ENCODE data around the gene TUBG2. TPM values are rescaled to one million over a fixed set of nuclear protein-coding genes. Genes with fewer than 3 reads are reported as not detected.

TUBG2 gene
- total and polyA plus RNA-seq, 2 of the 8 experiments (the other 6 are each of a cell fraction or from before 2014, with no cell fraction given) = 14.8 to 16.6 TPM

DNA sequence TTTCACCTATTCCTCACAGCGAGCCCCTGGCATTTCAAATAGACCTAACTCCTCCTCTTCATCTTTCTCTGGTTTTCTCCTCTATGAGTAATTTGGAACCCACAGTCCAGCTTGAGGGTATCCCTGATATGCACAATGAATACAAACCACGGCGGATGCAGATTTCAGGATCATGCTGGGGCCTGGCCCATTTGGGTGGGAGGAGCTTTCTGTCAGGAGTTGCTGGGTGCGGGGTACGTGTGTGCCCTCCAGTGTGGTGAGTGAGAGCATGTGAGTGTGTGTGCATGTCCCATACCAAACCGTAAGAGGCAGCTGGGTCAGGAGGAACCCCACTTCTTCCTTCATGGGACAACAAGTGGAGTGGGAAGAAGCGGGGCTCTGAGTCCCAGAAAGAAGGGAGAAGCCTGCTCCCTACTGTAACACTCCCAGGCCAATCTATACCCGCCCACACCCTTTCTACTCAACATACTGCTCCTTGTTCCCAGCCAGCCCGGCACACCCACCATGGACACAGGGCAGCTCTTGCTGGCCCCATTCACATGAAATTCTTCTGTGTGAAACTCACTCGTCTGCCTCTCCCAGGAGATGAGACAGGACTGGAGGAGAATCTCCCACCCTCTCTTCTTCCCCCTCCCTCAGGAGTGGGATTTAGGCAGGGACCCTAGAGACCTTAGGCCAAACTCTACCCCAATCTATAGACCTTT, 41.7 kb downstream of the TUBG2 start:
- TF ChIP-seq TBP (IDR thresholded peaks at IDR 0.05; ENCODE audit: low read depth, low read length) = no peak
- no peak for TF ChIP-seq PHF8 (conservative IDR thresholded peaks at IDR 0.05; ENCODE audit: low read depth, low read length)
- TF ChIP-seq, protein P1, sequence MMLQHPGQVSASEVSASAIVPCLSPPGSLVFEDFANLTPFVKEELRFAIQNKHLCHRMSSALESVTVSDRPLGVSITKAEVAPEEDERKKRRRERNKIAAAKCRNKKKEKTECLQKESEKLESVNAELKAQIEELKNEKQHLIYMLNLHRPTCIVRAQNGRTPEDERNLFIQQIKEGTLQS (IDR thresholded peaks at IDR 0.05; ENCODE audit: insufficient read depth, low read depth, low read length) = no peak
- no peak overlapping the region for H3K27ac ChIP-seq (ENCODE audit: low read depth, low read length)
- H3K27me3 ChIP-seq (replicated peaks in 1 of 4; ENCODE audit: control insufficient read depth in 3 of 4, extremely low read depth in 1 of 4, insufficient read depth in 3 of 4, low read length in 3 of 4) = no peaks in the 10 kb centered on the region
- H3K36me3 ChIP-seq (ENCODE audit: control insufficient read depth in 2 of 4, insufficient read depth in 4 of 4, low read length in 3 of 4) = peaks cover 0 to 29% (median 14%) of the 10 kb centered on the region in 4 experiments; a peak in 7 of 8 replicates
- H2BK120ac ChIP-seq (replicated peaks; ENCODE audit: low read depth, low read length) = no peak overlapping the region
- CTCF ChIA-PET (ENCODE audit: partially characterized antibody) = interaction anchor here (1.2 to 2.2 kb wide), 4 partner anchors 9 to 122 kb away, joined by 4 to 7 read pairs (median 5); no protein-coding TSS in a partner anchor
- no peak overlapping the region for H3K56ac ChIP-seq (replicated peaks; ENCODE audit: insufficient read length, low read depth, low read length)
- H4K5ac ChIP-seq (ENCODE audit: insufficient read length, low read depth, low read length) = no peak overlapping the region
- H3K4me2 ChIP-seq (ENCODE audit: insufficient read depth in 1 of 2, low read depth in 2 of 2, low read length in 2 of 2) = no peak overlapping the region
- H4K20me1 ChIP-seq (replicated peaks in 1 of 2; ENCODE audit: control insufficient read depth in 1 of 2, insufficient read depth in 2 of 2, low read length in 2 of 2) = peaks cover 0 to 3% of the 10 kb centered on the region in 2 experiments
- no peak overlapping the region for H4K8ac ChIP-seq (ENCODE audit: extremely low read depth, insufficient read depth, low read length)
- H3K79me1 ChIP-seq (ENCODE audit: low read depth, low read length) = no peaks in the 10 kb centered on the region
- no peak overlapping the region for H2AFZ ChIP-seq (ENCODE audit: low read length)
- H3K4ac ChIP-seq (replicated peaks; ENCODE audit: insufficient read length, low read depth, low read length) = no peak overlapping the region
- FAIRE-seq = no peak
- H3K4me3 ChIP-seq (ENCODE audit: extremely low read depth in 1 of 4, insufficient read depth in 2 of 4, low read depth in 3 of 4, low read length in 4 of 4) = no peak overlapping the region
- H3K18ac ChIP-seq (ENCODE audit: extremely low read depth, low read length) = no peak overlapping the region
- no peak overlapping the region for H3K9ac ChIP-seq (replicated peaks in 1 of 4; ENCODE audit: extremely low read depth in 1 of 4, low read depth in 3 of 4, low read length in 3 of 4)
- H2BK20ac ChIP-seq (ENCODE audit: low read length) = no peak overlapping the region
- H4K91ac ChIP-seq (replicated peaks; ENCODE audit: insufficient read length, low read length) = no peak overlapping the region
- H3K23me2 ChIP-seq (ENCODE audit: low read depth, low read length) = no peaks in the 10 kb centered on the region; the same call in 1 of the 2 replicates
- no peak overlapping the region for H2BK5ac ChIP-seq (ENCODE audit: low read depth, low read length)
- H2BK12ac ChIP-seq (ENCODE audit: low read depth, low read length) = no peak overlapping the region
- no peak for DNase-seq (ENCODE audit: low read depth in 1 of 2, low spot score in 2 of 2)
- H3K79me2 ChIP-seq (ENCODE audit: control insufficient read depth in 1 of 2, insufficient read depth in 2 of 2, low read length in 2 of 2) = no peaks in the 10 kb centered on the region
- H2AK5ac ChIP-seq (ENCODE audit: low read depth, low read length) = no peak overlapping the region
- H3K23ac ChIP-seq (ENCODE audit: insufficient read length) = no peak overlapping the region
- no peaks in the 10 kb centered on the region for H3K9me3 ChIP-seq (ENCODE audit: insufficient read depth in 2 of 2, low read depth in 1 of 2, low read length in 1 of 2)
- no peak overlapping the region for H3K14ac ChIP-seq (ENCODE audit: insufficient read length)
- H3K4me1 ChIP-seq (replicated peaks in 1 of 4; ENCODE audit: control insufficient read depth in 3 of 4, insufficient read depth in 4 of 4, low read length in 3 of 4) = 0 out of 7 replicates have a peak, but pooled peaks cover 0 to 2% (median 0%) of the 10 kb centered on the region in 4 experiments
- WGBS, 2 experiments (ENCODE audit: extremely low coverage in 1 of 2, insufficient coverage in 1 of 2, insufficient read length in 1 of 2, insufficient replicate concordance in 2 of 2, low coverage in 1 of 2, low lambda C conversion rate in 2 of 2, missing lambda C conversion rate in 1 of 2) = 81% methylated on average over 10 of the region's 10 CpGs; no CpG with 5 or more reads in 1 of the 2 experiments
- POLR2A ChIA-PET (ENCODE audit: partially characterized antibody) = interaction anchor here (1.1 to 2.0 kb wide), 8 partner anchors 9 to 123 kb away, joined by 3 to 6 read pairs (median 4); partner anchors contain the start of genes BECN1 and TUBG2
- H2BK15ac ChIP-seq (ENCODE audit: low read length) = no peak overlapping the region
